HG02938 (cell line): Measurements from ENCODE around the gene PTP4A2.
A peak's percentile ranks its signal among the peaks of the same experiment; 100 is the strongest.
"Not testable (repeated sequence)": the region's sequence is repeated elsewhere in the genome, so short reads cannot be mapped to it uniquely, and the experiment has no call there.

ENCODE experiments used
- ATAC-seq: cut with Tn5 transposase; IDR thresholded peaks from one replicate; pipeline ENCODE4 v1.9.1; 2021; ENCODE audit warnings: mild to moderate bottlenecking, moderate library complexity; ENCODE audit not compliant: unreplicated experiment

The PTP4A2 gene

DNA sequence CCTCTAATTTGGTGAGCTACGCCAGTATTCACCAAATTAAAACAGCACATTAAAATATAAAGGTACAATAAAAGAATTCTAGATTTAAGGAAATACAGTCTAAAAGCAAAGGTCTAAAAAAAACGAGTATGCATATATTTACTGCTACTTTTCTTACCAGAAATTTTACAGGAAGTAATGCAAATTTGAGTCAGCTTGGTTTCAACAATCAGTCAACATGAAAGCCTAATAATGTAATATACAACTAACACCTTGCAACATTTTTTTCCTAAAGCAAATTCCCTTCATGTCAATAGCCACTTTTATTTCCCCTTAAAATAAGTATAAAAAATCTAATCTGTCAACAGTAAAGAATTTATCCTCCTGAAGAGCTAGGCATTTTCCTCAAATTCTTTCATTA, 11.9 kb downstream of the PTP4A2 start:
- ATAC-seq, result no peak

DNA sequence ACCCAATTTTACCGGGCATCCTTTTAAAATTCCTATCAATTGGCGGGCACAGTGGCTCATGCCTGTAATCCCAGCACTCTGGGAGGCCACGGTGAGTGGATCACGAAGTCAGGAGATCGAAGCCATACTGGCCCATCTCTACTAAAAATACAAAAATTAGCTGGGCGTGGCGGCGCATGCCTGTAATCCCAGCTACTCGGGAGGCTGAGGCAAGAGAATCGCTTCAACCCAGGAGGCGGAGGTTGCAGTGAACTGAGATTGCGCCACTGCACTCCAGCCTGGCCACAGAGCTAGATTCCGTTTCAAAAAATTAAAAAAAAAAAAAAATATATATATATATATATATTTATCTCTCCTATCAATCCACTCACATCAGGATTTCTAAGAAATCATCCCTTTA, 12.3 kb downstream of the PTP4A2 start:
- ATAC-seq, result not testable (repeated sequence)

DNA sequence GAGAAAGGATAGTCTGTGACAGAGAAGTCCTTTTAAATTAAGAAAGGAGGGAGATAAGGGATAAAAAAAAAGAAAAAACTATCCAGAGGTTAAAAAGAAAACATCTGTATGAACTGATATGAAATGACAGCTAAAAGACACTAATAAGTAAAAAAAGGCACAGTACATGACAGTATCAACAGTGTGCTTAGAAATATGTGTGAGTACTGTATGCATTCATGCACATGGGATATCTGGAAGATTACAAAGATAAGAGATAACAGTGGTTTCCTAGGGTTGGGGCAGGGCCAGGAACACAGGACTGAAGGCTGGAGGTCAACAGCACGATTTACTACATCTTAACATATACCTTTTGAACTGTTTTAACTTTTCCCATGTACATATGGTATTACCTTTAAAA, 13.3 kb downstream of the PTP4A2 start:
- no peak for ATAC-seq

DNA sequence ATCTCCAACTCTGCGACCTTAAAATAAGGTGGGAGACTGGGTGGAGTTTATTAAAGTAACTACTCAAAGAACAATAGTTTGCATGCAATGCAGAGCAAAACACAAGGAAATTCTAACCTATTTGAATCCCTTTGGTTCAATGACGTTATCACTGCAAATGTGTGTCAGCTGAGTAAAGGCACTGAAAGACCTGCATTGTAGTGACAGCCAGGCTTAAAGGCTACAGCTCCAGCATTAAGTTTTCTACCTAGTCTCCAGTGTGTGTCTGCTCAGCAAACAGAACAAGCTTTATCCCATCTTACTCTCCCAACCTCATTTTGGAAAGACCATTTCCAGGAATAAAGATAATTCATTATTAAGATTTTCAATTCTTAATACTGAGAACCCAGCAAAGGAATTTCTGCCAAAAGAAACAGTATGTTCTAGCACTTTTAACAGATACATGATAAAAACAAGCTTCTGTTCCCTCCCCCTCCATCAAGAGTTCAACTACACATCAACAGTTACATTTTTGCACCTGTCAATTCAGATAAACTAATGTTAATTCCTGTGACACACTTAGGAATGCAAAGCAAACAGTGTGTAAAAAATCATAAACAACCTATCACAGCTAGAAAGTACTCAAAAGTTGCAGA, 14.2 kb downstream of the PTP4A2 start:
- no peak for ATAC-seq

DNA sequence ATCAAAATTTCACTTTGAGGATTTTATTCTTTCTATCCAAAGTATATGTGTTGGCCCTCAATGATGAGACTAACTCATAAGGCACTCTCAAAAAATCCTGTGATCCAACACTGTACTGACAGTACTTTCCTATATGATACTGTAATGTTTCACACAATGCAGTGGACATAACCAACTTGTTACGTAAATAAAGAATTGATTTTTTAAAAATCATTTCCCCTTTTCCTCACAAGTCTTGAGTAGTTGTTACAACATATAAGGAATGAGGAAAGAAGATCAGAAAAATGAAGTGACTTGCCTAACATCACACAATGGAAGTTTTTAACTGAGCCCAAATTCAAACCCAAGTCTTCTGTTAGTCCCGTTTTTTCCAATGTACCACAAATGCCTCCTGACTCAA, 17.2 kb downstream of the PTP4A2 start:
- ATAC-seq, result no peak

DNA sequence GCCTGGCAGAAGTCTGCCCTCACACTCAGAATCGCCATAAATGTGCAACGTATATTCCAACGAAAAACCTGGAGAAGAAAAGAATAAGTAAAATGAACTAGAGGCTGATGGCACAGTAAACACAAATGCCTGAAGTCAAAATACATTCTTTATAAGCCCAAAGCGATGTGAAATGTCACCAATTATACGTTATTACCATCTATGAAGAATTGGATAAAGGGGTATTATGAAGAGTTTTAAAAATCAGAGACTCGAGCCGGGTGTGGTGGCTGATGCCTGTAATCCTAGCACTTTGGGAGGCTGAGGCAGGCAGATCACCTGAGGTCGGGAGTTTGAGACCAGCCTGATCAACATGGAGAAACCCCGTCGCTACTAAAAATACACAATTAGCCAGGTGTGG, 18.6 kb downstream of the PTP4A2 start:
- ATAC-seq, result no peak

DNA sequence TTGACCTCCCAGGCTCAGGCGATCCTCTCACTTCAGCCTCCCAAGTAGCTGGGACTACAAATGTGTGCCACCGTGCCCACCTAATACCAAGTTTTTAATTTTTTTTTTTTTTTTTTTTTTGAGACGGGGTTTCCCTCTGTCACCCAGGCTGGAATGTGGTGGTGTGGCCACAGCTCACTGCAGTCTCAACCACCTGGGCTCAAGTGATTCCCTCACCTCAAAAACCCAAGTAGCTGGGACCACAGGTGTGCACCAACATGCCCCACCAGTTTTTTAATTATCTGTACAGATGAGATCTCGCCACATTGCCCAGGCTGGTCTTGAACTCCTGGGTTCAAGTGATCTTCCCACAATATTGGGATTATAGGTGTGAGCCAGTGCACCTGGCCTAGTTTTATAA, 22.7 kb downstream of the PTP4A2 start:
- ATAC-seq, result no peak

DNA sequence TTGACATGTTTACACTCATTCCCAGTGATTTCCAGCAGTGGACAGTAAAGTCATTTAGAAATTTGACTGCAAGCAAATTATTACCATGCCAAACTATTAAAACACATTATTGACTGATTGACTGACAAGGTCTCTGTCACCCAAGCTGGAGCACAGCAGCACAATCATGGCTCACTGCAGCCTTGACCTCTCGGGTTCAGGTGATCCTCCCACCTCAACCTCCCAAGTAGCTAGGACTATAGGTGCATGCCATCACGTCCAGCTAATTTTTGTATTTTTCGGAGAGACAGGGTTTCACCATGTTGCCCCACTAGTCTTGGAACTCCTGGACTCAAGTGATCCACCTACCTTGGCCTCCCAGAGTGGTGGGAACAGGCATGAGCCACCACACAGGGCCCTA, 24.2 kb downstream of the PTP4A2 start:
- ATAC-seq, result no peak

DNA sequence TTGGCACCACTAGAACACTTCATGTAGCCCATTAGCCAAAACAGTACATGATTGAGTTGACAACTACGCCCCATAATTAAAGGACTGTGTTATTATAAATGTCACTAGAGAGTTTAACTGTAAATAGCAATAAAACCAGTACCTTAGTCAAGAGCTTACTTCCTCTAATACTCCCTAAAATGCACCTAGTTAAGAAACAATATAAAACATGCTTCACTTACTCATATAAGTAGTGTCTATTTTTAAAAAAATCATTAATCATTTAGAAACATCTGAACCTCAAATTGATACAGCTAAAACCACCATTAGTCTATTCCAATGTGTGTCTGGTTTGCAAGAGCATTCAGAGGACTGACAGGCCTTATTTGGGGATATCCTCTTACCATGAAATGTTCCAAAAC, 25.3 kb downstream of the PTP4A2 start:
- peak; percentile 59 for ATAC-seq

DNA sequence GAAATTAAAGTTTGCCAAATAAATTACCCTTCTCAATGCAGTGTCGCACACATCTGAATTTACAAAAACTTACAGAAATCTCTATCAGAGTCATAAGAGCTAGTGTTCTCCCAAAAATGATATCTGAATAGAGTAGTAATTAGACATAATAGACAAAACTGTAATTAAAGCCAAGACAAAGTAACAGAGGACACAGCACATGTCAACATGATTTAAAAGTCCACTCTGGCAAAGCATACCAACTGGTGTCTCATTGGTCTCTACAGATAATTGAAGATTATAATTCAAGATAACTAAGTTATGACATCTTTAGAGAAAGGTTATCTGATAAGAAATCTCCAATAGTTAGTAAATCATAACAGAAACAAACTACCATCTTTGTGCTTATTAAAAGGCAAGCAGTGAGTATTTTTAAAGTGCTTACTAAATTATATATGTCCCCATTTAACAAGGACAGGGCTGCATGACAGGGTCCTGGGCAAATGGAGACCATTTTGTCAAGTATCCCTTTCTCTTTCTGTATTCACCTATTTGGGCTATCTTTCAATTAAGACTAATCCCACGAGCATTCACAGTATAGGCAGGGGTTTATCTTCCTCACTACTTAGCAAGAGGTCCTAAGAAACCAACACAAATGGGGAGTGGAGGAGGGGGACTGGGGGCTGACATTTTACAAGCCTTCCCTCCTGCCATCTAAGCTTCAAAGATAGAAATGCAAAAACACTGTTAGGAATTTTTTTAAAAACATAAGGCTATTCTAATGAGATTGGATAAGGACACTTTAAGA, 26.0 kb downstream of the PTP4A2 start:
- ATAC-seq, result no peak

DNA sequence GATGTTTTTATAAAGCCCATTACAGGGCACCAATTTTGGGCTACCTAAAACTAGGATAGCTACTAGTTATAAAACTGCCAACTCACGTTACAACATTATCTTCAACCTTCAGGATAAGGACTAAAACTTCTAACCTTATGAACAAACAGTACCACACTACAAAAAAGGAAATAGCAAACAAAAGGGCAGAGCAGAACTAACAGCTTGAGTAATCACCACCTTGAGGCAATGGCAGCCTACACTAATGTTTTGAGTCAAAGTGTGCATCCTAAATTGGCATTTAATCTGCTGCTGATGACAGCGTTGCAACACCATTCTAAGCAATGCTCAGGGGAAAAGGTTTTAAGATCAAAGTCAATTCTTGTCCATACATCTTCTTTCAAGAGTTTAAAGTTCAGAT, 27.2 kb downstream of the PTP4A2 start:
- ATAC-seq, result no peak

DNA sequence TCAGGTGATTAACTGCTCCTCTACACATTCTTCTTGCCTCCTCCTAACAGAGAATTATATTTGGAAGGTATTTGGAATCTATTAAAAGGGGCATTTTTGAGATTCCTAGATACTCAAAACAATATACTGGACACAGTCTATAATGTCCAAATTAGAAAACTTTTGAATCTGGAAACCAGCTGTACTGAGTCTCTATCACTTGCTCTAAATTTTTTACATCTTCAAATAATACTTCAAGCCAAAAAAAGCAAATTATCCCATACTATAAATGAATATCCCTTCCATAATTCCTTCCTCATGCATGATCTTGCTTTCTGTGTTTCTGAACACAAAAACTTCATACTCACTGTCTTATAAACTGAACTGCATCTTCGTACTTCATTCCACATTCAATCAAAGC, 28.5 kb downstream of the PTP4A2 start:
- no peak for ATAC-seq

DNA sequence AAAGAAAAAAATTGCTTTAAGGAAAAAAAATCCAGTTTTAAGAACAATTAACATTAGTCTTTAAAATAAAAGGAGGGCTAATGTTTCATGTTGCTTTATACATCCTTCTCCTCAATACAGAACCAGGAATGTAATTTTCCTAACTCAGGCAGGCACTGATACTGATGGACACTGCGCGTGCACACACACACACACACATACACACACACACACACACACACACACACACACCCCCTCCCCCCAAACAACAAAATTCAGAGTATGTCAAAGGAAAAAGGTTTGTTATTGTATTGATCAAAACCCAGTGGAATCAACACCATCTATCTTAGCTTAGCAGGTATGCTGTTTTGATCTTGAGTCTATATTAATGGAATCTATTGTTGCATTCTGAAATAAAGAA, 31.6 kb downstream of the PTP4A2 start:
- ATAC-seq, result no peak

DNA sequence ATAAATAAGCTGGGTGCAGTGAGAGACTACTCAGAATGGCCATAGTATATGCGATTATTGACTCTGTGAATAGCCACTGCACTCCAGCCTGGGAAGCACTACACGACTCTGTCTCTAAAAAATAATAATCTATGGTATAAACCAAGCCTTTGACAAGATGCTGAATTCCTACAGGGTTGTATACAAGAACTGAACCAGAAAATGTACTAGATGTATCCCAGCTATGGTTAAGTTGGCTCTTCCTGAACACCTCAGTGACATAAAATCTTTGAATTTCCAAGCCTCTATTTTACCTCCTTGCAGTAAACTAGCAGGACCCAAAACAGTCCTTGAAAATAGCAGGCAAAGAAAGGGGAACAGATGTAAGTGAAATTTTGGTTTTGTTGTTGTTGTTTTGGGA, 32.5 kb downstream of the PTP4A2 start:
- no peak for ATAC-seq

DNA sequence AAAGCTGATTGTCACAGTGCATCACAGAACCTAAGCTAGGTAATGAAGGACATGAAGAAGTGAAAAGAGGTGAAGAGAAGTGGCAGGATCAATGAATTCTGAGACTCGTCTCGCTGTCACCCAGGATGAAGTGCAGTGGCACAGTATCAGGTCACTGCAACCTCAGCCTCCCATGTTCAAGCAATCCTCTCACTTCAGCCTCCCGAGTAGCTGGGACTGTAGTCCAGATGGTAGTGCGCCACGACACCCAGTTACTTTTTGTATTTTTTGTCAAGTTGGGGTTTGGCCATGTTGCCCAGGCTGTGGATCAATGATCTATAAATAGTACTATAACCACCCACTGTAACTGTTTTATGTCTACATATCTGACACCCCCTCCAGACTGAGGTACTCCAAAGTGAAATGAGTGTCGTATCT, 33.1 kb downstream of the PTP4A2 start:
- ATAC-seq, result no peak

DNA sequence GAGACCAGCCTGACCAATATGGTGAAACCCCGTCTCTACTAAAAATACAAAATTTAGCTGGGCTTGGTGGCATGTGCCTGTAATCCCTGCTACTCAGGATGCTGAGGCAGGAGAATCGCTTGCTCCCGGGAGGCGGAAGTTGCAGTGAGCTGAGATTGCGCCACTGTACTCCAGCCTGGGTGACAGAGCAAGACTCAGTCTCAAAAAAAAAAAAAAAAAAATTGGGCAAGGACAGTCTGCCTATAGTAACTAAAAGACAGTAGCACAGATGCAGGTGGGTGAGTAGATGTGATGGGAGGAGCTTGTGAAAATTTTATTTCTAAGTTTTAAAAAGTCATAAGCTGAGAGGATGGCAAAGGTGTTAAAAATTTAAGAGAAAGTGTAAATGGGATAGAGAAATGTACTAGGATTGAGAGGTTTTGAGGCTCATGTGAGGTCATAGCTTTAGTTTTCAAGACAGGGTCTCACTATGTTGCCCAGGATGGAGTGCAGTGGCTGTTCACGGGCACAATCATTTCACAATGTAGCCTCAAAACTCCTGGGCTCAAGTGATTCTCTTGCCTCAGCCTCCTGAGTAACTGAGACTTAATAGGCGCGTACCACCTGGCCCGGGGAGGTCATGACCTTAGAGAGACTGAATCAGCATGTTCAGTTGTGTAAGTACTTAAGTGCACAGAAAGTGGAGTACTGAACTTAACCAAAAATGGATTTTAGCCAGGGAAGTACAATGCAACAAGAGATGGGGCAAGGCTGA, 33.7 kb downstream of the PTP4A2 start:
- no peak for ATAC-seq

DNA sequence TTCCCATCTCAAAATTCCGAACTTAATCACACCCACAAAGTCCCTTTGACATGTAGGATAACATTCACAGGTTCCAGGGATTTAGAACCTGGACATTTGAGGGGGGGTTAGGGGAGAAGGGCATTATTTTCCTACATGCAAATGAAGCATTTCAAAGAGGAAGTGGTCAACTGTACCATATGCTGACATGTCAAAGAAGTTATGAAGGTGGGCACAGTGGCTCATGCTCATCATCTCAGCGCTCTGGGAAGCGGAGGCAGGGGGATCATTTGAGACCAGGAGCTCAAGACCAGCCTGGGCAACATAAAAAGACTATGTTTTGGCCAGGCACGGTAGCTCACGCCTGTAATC, 35.7 kb downstream of the PTP4A2 start:
- ATAC-seq, result no peak

DNA sequence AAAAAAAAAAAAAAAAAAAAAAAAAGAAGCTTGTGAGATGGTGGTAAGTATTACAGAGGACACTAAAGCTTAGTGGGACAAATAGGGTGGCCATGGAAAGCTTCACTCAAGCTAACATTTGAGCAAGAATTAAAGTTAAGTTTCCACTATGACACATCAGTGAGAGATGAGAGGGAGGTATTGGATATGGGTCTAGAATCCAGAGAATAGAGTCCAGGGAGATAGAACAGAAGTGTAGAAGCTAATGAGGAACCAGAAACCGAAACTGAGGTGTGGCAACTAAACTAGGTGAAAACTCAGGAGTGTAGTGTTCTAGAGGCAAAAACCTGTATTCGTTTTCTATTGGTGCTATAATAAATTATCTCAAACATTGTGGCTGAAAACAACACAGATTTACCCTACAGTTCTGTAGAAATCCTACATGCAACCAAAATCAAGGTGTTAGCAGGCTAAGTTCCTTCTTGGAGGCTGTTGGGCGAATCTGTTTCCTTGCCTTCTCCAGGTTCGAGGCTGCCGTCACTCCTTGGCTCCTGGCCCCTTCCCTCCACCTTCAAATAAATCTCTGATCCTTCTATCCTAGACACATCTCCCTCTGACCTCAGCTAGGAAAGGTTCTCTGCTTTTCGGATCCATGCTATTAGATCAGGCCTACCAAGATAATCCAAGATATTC, 36.2 kb downstream of the PTP4A2 start:
- ATAC-seq, result no peak

DNA sequence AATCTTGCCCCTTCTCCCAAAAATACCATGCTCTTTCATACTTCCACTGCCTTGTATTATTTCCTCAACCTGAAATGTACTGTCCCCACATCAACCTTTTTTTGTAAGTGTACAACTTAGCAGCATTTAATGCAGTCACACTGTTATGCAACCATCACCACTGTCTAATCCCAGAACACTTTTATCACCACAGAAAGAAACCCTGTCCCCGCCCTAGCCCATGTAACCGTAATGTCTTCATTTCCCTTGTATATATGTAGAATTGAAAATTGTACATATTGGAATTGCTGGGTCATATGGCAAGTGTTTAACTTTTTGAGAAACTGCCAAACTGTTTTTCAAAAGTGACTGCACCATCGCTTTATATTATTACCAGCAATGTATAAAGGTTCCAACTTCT, 37.4 kb downstream of the PTP4A2 start:
- no peak for ATAC-seq

DNA sequence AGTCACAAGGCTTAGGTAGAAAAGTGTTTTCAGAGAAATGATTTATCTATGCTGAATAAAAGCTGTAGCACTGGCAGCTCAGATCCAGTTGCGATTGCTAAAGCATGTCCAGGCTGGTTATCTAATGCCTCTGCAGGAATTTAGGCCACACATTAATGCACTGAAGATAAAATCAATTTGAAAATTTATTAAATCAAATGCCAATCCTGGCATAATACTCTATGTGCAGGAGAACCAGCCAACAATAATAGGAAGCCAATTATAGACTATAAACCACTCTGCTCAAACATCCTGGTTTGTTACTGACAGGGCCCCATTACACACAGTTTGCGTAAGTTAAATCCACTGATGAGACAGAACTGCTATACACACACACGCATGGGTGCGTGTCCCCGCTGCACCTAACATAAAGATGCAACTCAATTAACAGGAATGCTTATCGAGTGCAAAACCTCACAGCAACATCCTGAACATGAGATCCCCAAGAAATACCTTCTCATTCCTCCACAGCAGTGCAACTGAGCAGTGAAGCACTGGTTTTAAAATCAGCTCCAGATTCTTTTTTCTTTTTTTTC, 40.6 kb downstream of the PTP4A2 start:
- ATAC-seq, result no peak

DNA sequence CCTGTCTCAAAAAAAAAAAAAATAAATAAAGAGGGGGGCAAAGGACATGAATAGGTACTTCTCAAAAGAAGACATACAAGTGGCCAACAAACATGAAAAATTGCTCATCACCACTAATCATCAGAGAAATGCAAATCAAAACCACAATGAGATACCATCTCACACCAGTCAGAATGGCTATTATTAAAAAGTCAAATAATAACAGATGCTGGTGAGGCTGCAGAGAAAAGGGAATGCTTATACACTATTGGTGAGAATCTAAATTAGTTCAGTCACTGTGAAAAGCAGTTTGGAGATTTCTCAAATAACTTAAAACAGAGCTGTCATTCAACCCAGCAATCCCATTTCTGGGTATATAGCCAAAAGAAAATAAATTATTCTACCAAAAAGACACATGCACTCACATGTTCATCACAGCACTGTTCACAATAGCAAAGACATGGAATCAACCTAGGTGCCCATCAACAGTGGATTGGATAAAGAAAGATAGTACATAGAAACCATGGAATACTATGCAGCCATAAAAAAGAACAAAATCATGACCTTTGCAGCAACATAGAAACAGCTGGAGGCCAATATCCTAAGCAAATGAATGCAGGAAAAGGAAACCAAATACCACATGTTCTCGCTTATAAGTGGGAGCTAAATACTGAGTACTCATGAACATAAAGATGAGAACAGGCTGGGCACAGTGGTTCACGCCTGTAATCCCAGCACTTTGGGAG, 42.5 kb downstream of the PTP4A2 start:
- not testable (repeated sequence) for ATAC-seq
